T-cell (primary cell): ENCODE data around the gene IGSF3. TPM values are rescaled to one million over a fixed set of nuclear protein-coding genes. Genes with fewer than 3 reads are reported as not detected.

Experiments
- ATAC-seq, 4 experiments: fragments of 200-7000 bp in 3 of 4; fragments of 150-1000 bp in 1 of 4; cut with Tn5 transposase; replicated peaks in 1 of 4; 1 replicate in 3 of 4; 2 replicates in 1 of 4; pipeline ENCODE4 v1.10.0; 2021; ENCODE audit warnings: moderate library complexity in 3 of 4, mild to moderate bottlenecking in 2 of 4, moderate number of reproducible peaks in 1 of 4
- CTCF ChIA-PET, 2 donors: fragments of 300-600 bp; sonication (Branson Sonifier 250); formaldehyde crosslinking; loops; one replicate each; lab custom pipeline; 2022; ENCODE audit warnings: antibody characterized with exemption in 2 of 2; lab: Charles Lee
- POLR2A ChIA-PET, 2 donors: fragments of 300-600 bp; sonication (Branson Sonifier 250); formaldehyde crosslinking; loops; one replicate each; lab custom pipeline; 2022; ENCODE audit warnings: antibody characterized with exemption in 2 of 2; lab: Charles Lee
- DNase-seq, 35 experiments: peaks; one replicate each; pipeline versions ENCODE4 v3.0.0 to v3.0.0-alpha.2; 2013 to 2023
- H3K27ac ChIP-seq: one replicate; pipeline ENCODE4 v1.5.1; 2013; ENCODE audit warnings: low read length
- H3K27me3 ChIP-seq, 2 experiments: replicated peaks in 1 of 2; 1 replicate in 1 of 2; 2 replicates in 1 of 2; pipeline versions ENCODE4 v1.6.1 to v1.7.0; 2013; ENCODE audit warnings: low read length in 1 of 2, mixed read lengths in 1 of 2; ENCODE audit not compliant: control insufficient read depth in 2 of 2, insufficient read depth in 2 of 2; ENCODE audit errors: extremely low read depth in 1 of 2
- H3K36me3 ChIP-seq, 2 donors: 1 replicate in 1 of 2; 2 replicates in 1 of 2; pipeline versions ENCODE4 v1.6.1 to v1.7.0; 2013; ENCODE audit warnings: low read length in 1 of 2; ENCODE audit not compliant: control insufficient read depth in 2 of 2, insufficient read depth in 1 of 2; ENCODE audit errors: extremely low read depth in 1 of 2
- H3K4me1 ChIP-seq, 2 experiments: 1 replicate in 1 of 2; 2 replicates in 1 of 2; pipeline versions ENCODE4 v1.6.1 to v1.7.0; 2013; ENCODE audit warnings: low read length in 2 of 2, mixed read lengths in 1 of 2; ENCODE audit not compliant: insufficient read depth in 2 of 2, control insufficient read depth in 1 of 2; ENCODE audit errors: extremely low read depth in 1 of 2
- H3K4me3 ChIP-seq, 2 donors: 1 replicate in 1 of 2; 2 replicates in 1 of 2; pipeline versions ENCODE4 v1.5.1 to v1.7.0; 2013; ENCODE audit warnings: mild to moderate bottlenecking in 2 of 2, low read length in 1 of 2, moderate library complexity in 1 of 2; ENCODE audit not compliant: control insufficient read depth in 1 of 2; ENCODE audit errors: extremely low read depth in 1 of 2
- H3K9me3 ChIP-seq: 2 replicates; pipeline ENCODE4 v1.7.0; 2013
- H3K27ac Mint-ChIP-seq, 2 donors: one replicate each; pipeline ENCODE4 v1.8.0; 2020 to 2021; ENCODE audit warnings: mild to moderate bottlenecking in 2 of 2, mixed read lengths in 2 of 2
- H3K27me3 Mint-ChIP-seq, 2 donors: one replicate each; pipeline ENCODE4 v1.8.0; 2021 to 2022; ENCODE audit warnings: mixed read lengths in 2 of 2
- H3K36me3 Mint-ChIP-seq: one replicate; pipeline ENCODE4 v1.8.0; 2021; ENCODE audit warnings: mixed read lengths
- H3K4me1 Mint-ChIP-seq, 3 donors: one replicate each; pipeline ENCODE4 v1.8.0; 2020 to 2022; ENCODE audit warnings: mixed read lengths in 3 of 3, mild to moderate bottlenecking in 1 of 3
- H3K4me3 Mint-ChIP-seq, 3 donors: one replicate each; pipeline ENCODE4 v1.8.0; 2020 to 2022; ENCODE audit warnings: mild to moderate bottlenecking in 3 of 3, mixed read lengths in 3 of 3, moderate library complexity in 3 of 3
- H3K9me3 Mint-ChIP-seq, 3 donors: one replicate each; pipeline ENCODE4 v1.8.0; 2020 to 2022; ENCODE audit warnings: mixed read lengths in 3 of 3
- WGBS: methylation state at CpG from one replicate; pipeline ENCODE4 v1.1.5; 2013; ENCODE audit warnings: missing lambda C conversion rate; ENCODE audit not compliant: insufficient coverage; 5-methylcytosine and 5-hydroxymethylcytosine counted together
- total RNA-seq, 35 experiments: library from RNA in 6 of 35; stranded (reverse) in 6 of 35; fragments of 120-200 nt in 1 of 35; gene quantifications; one replicate each; pipeline versions ENCODE4 v1.2.1 to v1.2.4 and lab custom pipeline; 2013 to 2026

Gene IGSF3
- total RNA-seq, 5 donors from 2014 or later (not counting 1 experiment from before 2014, with no cell fraction given) = 0.05 to 0.30 (median 0.24) TPM; not detected in 1

DNA sequence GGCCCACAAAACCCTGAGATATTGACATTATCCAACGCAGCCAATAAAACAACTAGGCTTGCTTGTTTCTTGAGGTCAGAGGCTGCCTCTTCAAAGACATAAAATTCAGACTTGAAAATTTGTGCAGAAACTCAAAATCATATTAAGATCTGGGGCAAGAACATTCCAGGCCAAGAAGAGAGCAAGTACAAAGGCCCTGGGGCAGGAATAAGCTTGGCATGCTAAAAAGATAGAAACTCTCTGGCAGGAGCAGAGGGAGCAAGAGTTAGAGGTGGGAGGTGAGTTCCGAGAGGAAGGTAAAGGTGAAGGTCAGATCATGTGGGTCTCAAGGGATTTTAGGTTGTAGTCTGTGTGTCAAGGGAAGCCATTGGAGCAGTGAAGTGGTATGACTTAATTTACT is 8.8 kb upstream of the IGSF3 start:
- H3K4me3 Mint-ChIP-seq = no peak overlapping the region
- POLR2A ChIA-PET = no interaction called here

DNA sequence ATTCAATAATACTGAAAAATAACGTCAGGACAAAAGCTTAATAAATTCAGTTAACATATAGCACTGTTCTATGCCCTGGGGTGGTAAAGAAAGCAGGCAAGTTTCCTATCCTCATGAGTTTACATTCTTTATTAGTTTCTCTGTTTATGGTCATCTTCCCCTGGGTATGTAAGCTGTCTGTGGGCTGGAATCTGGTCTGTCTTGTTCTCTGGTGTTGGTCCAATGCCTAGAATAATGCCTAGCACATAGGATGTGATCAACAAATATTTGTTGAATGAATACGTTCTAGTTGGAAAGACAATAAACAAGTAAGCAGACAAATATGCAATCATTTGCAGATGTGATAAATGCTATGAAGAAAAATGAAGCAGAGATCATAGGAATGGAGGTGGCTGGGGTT is 7.2 kb upstream of the IGSF3 start:
- Histone ChIP-seq H3K27ac (no peak overlapping the region), H3K36me3 (no peaks in the 10 kb centered on the region), H3K4me3 (no peak overlapping the region), H3K9me3 (no peaks in the 10 kb centered on the region), H3K27me3 (peaks cover 0 to 14% of the 10 kb centered on the region in 2 experiments), H3K4me1 (no peaks in the 10 kb centered on the region)
- ATAC-seq (no peak), DNase-seq (no peak)
- Mint-ChIP-seq H3K9me3 (no peaks in the 10 kb centered on the region), H3K27me3 (peaks cover 37 to 41% of the 10 kb centered on the region in 2 donors), H3K27ac (no peak overlapping the region), H3K4me1 (peaks cover 0 to 2% (median 0%) of the 10 kb centered on the region in 3 donors), H3K36me3 (no peaks in the 10 kb centered on the region), H3K4me3 (no peak overlapping the region)
- ChIA-PET POLR2A (no interaction called here), CTCF (no interaction called here)
- 100% methylated on average over 1 of the region's 2 CpGs for WGBS

More for the DNA sequence above, 8.8 kb upstream of the IGSF3 start:
- H3K4me1 Mint-ChIP-seq = peaks cover 0 to 2% (median 0%) of the 10 kb centered on the region in 3 donors
- WGBS = 100% methylated on average over 1 of the region's 2 CpGs
- DNase-seq (no peak), ATAC-seq (no peak)
- peaks cover 32 to 34% of the 10 kb centered on the region in 2 donors for H3K27me3 Mint-ChIP-seq
- Histone ChIP-seq H3K4me1 (no peaks in the 10 kb centered on the region), H3K36me3 (no peaks in the 10 kb centered on the region), H3K4me3 (no peak overlapping the region), H3K27ac (no peak overlapping the region), H3K9me3 (no peaks in the 10 kb centered on the region), H3K27me3 (peaks cover 0 to 18% of the 10 kb centered on the region in 2 experiments)
- no peaks in the 10 kb centered on the region for H3K9me3 Mint-ChIP-seq
- no peaks in the 10 kb centered on the region for H3K36me3 Mint-ChIP-seq
- no peak overlapping the region for H3K27ac Mint-ChIP-seq
- CTCF ChIA-PET = no interaction called here

DNA sequence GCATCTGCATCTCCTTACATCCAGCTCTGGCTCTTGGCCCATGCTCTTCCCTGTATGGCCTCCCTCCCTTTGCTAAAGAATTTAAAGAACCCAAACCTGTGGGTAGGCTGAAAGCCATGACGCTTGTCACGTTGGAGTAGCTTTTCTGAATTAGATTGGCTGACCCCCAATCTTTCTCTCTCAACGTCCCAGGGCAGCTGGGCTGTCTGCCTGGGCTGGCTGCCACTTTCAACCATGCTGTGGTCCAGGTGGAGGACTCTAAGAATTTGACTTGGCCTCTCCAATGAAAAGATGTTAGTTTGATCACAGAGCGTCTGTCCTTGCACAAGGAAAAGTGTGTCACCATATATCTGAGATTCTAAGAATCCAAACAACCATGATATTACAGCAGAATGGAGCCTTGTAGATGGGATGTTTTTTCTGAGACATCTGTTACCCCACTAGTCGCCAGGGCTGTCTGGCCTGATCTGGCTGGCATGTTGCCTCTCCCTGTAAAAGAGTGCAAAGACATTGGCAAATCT is 6.5 kb upstream of the IGSF3 start:
- H3K27me3 ChIP-seq = peaks cover 0 to 11% of the 10 kb centered on the region in 2 experiments
- no peaks in the 10 kb centered on the region for H3K36me3 ChIP-seq
- peaks cover 37 to 42% of the 10 kb centered on the region in 2 donors for H3K27me3 Mint-ChIP-seq
- no peak overlapping the region for H3K27ac Mint-ChIP-seq
- no peaks in the 10 kb centered on the region for H3K36me3 Mint-ChIP-seq
- CTCF ChIA-PET = interaction anchor here in 1 of 2 donors (0.6 to 0.7 kb wide), 2 partner anchors 209 to 1086 kb away, joined by 3 to 4 read pairs; no protein-coding TSS in a partner anchor
- H3K9me3 Mint-ChIP-seq = no peaks in the 10 kb centered on the region
- no CpG with 5 or more reads among the region's 5 CpGs for WGBS
- H3K4me3 Mint-ChIP-seq = no peak overlapping the region
- H3K4me3 ChIP-seq = no peak overlapping the region
- POLR2A ChIA-PET = no interaction called here
- no peaks in the 10 kb centered on the region for H3K9me3 ChIP-seq
- no peak for DNase-seq
- H3K27ac ChIP-seq = no peak overlapping the region
- peaks cover 0 to 2% (median 0%) of the 10 kb centered on the region in 3 donors for H3K4me1 Mint-ChIP-seq
- no peaks in the 10 kb centered on the region for H3K4me1 ChIP-seq
- ATAC-seq = no peak

DNA sequence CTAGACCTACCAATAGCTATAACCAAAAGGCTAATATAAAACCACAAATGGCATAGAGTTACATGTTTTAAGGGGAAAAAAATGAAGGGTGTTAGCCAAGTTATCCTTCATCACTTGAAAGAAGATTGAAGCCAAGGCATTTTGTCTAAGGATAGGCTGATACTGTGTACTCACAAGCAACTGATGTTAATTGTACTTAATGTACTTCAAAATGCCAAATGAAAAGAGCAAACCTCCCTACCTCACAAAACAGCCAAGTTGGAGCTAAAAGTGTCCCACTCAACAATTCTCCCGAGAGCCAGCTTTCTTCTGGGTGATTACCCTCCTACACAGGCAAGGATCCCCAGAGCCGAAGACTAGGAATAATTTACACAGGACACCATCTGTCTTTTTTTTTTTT is 4.4 kb upstream of the IGSF3 start:
- Histone ChIP-seq H3K4me1 (peaks cover 0 to 7% of the 10 kb centered on the region in 2 experiments), H3K9me3 (no peaks in the 10 kb centered on the region), H3K27me3 (peaks cover 3 to 23% of the 10 kb centered on the region in 2 experiments), H3K4me3 (no peak overlapping the region), H3K36me3 (no peaks in the 10 kb centered on the region), H3K27ac (no peak overlapping the region)
- WGBS = 100% methylated on average over 1 of the region's 2 CpGs
- no peak overlapping the region for H3K27ac Mint-ChIP-seq
- DNase-seq = no peak
- ChIA-PET POLR2A (no interaction called here), CTCF (interaction anchor here (0.6 to 0.9 kb wide), 2 partner anchors 14 to 334 kb away, joined by 3 read pairs; no protein-coding TSS in a partner anchor)
- no peak overlapping the region for H3K4me3 Mint-ChIP-seq
- peaks cover 29 to 47% of the 10 kb centered on the region in 2 donors for H3K27me3 Mint-ChIP-seq
- ATAC-seq = no peak
- no peaks in the 10 kb centered on the region for H3K9me3 Mint-ChIP-seq
- no peaks in the 10 kb centered on the region for H3K36me3 Mint-ChIP-seq
- peaks cover 0 to 6% (median 3%) of the 10 kb centered on the region in 3 donors for H3K4me1 Mint-ChIP-seq

DNA sequence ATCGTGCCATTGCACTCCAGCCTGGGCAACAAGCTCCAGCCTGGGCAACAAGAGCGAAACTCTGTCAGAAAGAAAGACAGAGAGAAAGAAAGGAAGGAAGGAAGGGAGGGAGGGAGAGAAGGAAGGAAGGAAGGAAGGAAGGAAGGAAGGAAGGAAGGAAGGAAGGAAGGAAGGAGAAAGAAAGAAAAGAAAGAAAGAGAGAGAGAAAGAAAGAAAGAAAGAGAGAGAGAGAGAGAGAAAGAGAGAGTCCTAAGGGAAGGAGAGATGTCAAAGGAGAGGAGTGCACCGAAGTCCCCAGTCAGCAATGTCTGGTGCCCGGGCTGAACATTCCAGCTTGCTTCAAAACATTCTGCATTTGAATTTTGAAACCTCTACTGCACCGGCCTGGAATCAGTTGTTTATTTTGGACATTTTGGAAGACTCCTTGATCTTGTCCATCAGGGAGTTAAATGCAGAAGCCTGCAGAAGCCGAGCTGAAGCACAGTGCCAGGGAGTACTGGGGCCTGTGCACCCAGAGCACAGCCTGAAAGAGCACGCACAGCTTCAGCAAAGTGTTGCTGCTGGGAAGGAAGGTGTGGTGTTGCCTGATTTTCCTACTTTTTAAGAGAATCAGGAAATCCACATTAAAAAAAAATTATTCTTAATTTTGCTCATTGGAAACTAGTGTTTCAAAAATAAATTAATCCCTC is 3.7 kb upstream of the IGSF3 start:
- H3K27me3 ChIP-seq = peaks cover 8 to 30% of the 10 kb centered on the region in 2 experiments
- peaks cover 3 to 14% of the 10 kb centered on the region in 2 experiments for H3K4me1 ChIP-seq
- ATAC-seq = no peak
- Mint-ChIP-seq H3K36me3 (no peaks in the 10 kb centered on the region), H3K27me3 (peaks cover 27 to 48% of the 10 kb centered on the region in 2 donors), H3K4me3 (no peak overlapping the region), H3K27ac (no peak overlapping the region), H3K4me1 (peaks cover 7 to 11% (median 9%) of the 10 kb centered on the region in 3 donors), H3K9me3 (no peaks in the 10 kb centered on the region)
- ChIA-PET CTCF (interaction anchor here (0.5 to 0.6 kb wide), 3 partner anchors 14 to 654 kb away, joined by 3 read pairs; no protein-coding TSS in a partner anchor), POLR2A (no interaction called here)
- no peak overlapping the region for H3K27ac ChIP-seq
- DNase-seq = no peak
- 81% methylated on average over 3 of the region's 7 CpGs for WGBS
- H3K36me3 ChIP-seq = no peaks in the 10 kb centered on the region
- no peak overlapping the region for H3K4me3 ChIP-seq
- no peaks in the 10 kb centered on the region for H3K9me3 ChIP-seq

DNA sequence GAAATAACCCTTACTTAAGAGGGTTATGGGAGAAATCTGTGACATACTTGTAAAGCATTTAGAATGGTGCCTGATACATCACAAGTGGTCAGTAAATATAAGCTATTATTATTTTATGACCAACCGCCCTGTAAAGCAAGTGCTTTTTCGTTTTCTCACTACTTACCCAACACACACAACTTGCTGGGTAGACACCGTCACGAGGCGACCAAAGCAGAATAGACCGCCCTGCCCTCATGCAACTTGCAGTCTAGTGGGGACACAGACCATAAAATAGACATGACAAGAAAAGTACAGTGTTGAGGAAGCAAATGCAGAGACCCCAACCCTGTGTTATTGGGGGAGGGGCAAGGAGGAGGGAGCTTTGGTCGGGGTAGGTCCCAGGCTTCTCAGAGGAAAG is 744 bp upstream of the IGSF3 start:
- peaks cover 22 to 40% of the 10 kb centered on the region in 2 experiments for H3K27me3 ChIP-seq
- H3K4me3 ChIP-seq = no peak overlapping the region
- H3K4me1 ChIP-seq = peaks cover 3 to 16% of the 10 kb centered on the region in 2 experiments
- POLR2A ChIA-PET = no interaction called here
- no peak overlapping the region for H3K27ac ChIP-seq
- peaks cover 36 to 55% of the 10 kb centered on the region in 2 donors for H3K27me3 Mint-ChIP-seq
- peak overlapping the region; percentile 66 to 77 (median 76) for H3K4me3 Mint-ChIP-seq
- H3K4me1 Mint-ChIP-seq = peaks cover 15 to 18% (median 17%) of the 10 kb centered on the region in 3 donors
- no peaks in the 10 kb centered on the region for H3K9me3 ChIP-seq
- CTCF ChIA-PET = interaction anchor here (0.5 kb wide), 2 partner anchors 33 to 264 kb away, joined by 3 read pairs; no protein-coding TSS in a partner anchor
- no peaks in the 10 kb centered on the region for H3K36me3 ChIP-seq
- no peaks in the 10 kb centered on the region for H3K9me3 Mint-ChIP-seq
- 78% methylated on average over 3 of the region's 7 CpGs for WGBS
- no peaks in the 10 kb centered on the region for H3K36me3 Mint-ChIP-seq
- ATAC-seq (no peak), DNase-seq (no peak)
- no peak overlapping the region for H3K27ac Mint-ChIP-seq
